HL-60 (cell line): Measurements from ENCODE around the gene CFAP161.

Source experiments
- GABPA ChIP-seq: IDR thresholded peaks from 2 replicates; pipeline ENCODE4 v1.6.1; 2012; ENCODE audit warnings: low read depth
- POLR2AphosphoS5 ChIP-seq: IDR thresholded peaks from 2 replicates; pipeline ENCODE4 v1.6.1; 2012; ENCODE audit warnings: low read depth
- TF ChIP-seq, protein P1 (sequence below): IDR thresholded peaks from one replicate; pipeline ENCODE4 v1.5.1; 2011; ENCODE audit warnings: low read length, control low read depth, inconsistent platforms; ENCODE audit not compliant: insufficient read depth
- TF ChIP-seq, protein P2 (sequence below): IDR thresholded peaks from 2 replicates; pipeline ENCODE4 v1.6.1; 2012; ENCODE audit warnings: low read depth; ENCODE audit not compliant: insufficient replicate concordance

DNA sequence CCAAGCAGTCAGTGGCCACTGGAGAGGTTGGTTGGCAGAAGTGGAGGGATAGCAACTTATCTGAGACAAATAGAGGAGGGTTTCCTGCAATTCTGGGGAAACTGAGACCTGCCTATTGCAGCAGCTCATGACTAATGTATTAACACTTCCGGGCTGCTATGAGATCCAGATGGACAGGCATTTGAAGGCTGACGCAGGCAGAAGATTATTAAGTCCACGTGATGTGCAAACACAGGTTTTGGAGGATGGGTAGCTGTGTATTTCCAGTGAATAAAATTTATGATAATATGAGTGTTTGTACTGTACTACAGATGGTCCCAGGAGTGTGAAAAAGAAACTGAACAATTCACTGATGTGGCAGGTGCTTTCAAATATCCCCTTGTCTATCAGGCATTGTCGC lies 28.5 kb upstream of the CFAP161 start:
- TF ChIP-seq POLR2AphosphoS5: no peak
- TF ChIP-seq, protein P1, sequence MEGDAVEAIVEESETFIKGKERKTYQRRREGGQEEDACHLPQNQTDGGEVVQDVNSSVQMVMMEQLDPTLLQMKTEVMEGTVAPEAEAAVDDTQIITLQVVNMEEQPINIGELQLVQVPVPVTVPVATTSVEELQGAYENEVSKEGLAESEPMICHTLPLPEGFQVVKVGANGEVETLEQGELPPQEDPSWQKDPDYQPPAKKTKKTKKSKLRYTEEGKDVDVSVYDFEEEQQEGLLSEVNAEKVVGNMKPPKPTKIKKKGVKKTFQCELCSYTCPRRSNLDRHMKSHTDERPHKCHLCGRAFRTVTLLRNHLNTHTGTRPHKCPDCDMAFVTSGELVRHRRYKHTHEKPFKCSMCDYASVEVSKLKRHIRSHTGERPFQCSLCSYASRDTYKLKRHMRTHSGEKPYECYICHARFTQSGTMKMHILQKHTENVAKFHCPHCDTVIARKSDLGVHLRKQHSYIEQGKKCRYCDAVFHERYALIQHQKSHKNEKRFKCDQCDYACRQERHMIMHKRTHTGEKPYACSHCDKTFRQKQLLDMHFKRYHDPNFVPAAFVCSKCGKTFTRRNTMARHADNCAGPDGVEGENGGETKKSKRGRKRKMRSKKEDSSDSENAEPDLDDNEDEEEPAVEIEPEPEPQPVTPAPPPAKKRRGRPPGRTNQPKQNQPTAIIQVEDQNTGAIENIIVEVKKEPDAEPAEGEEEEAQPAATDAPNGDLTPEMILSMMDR: no peak
- TF ChIP-seq, protein P2, sequence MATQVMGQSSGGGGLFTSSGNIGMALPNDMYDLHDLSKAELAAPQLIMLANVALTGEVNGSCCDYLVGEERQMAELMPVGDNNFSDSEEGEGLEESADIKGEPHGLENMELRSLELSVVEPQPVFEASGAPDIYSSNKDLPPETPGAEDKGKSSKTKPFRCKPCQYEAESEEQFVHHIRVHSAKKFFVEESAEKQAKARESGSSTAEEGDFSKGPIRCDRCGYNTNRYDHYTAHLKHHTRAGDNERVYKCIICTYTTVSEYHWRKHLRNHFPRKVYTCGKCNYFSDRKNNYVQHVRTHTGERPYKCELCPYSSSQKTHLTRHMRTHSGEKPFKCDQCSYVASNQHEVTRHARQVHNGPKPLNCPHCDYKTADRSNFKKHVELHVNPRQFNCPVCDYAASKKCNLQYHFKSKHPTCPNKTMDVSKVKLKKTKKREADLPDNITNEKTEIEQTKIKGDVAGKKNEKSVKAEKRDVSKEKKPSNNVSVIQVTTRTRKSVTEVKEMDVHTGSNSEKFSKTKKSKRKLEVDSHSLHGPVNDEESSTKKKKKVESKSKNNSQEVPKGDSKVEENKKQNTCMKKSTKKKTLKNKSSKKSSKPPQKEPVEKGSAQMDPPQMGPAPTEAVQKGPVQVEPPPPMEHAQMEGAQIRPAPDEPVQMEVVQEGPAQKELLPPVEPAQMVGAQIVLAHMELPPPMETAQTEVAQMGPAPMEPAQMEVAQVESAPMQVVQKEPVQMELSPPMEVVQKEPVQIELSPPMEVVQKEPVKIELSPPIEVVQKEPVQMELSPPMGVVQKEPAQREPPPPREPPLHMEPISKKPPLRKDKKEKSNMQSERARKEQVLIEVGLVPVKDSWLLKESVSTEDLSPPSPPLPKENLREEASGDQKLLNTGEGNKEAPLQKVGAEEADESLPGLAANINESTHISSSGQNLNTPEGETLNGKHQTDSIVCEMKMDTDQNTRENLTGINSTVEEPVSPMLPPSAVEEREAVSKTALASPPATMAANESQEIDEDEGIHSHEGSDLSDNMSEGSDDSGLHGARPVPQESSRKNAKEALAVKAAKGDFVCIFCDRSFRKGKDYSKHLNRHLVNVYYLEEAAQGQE: no peak
- TF ChIP-seq GABPA: no peak
